H1 (cell line): ENCODE measurements around the gene DUSP7.

ENCODE experiments used
- ATF3 ChIP-seq: IDR thresholded peaks from 2 replicates; pipeline ENCODE4 v1.6.1; 2011; ENCODE audit warnings: low read depth, mild to moderate bottlenecking, low read length; ENCODE audit not compliant: insufficient read depth
- EZH2 ChIP-seq: fragments of 200-600 bp; sonication (generic); IDR thresholded peaks from 2 replicates; pipeline ENCODE4 v1.7.1; 2012; ENCODE audit warnings: low read depth, mild to moderate bottlenecking, moderate library complexity, low read length, inconsistent platforms; ENCODE audit not compliant: severe bottlenecking
- HDAC2 ChIP-seq, 2 experiments: fragments of 300-600 bp in 1 of 2; sonication (generic) in 1 of 2; IDR thresholded peaks; 2 replicates each; pipeline ENCODE4 v1.6.1; 2011 to 2012; ENCODE audit warnings: low read depth in 2 of 2, low read length in 2 of 2, mild to moderate bottlenecking in 2 of 2, moderate library complexity in 2 of 2, borderline replicate concordance in 1 of 2, inconsistent platforms in 1 of 2
- JUN ChIP-seq: IDR thresholded peaks from 2 replicates; pipeline ENCODE4 v1.6.1; 2011; ENCODE audit warnings: low read depth, mild to moderate bottlenecking, improper control_type of control experiment, low read length
- JUND ChIP-seq: IDR thresholded peaks from 2 replicates; pipeline ENCODE4 v1.6.1; 2011; ENCODE audit warnings: mild to moderate bottlenecking, improper control_type of control experiment, low read length
- NRF1 ChIP-seq: IDR thresholded peaks from 2 replicates; pipeline ENCODE4 v1.6.1; 2011; ENCODE audit warnings: mild to moderate bottlenecking, low read depth, low read length, improper control_type of control experiment
- POLR2A ChIP-seq, 2 experiments: IDR thresholded peaks; 1 replicate in 1 of 2; 2 replicates in 1 of 2; pipeline ENCODE4 v1.6.1; 2011; ENCODE audit warnings: low read depth in 2 of 2, low read length in 2 of 2, mild to moderate bottlenecking in 2 of 2; ENCODE audit errors: control extremely low read depth in 1 of 2
- POLR2AphosphoS5 ChIP-seq: IDR thresholded peaks from 2 replicates; pipeline ENCODE4 v1.6.1; 2011; ENCODE audit warnings: low read depth, low read length
- TAF1 ChIP-seq: IDR thresholded peaks from 2 replicates; pipeline ENCODE4 v1.6.1; 2011; ENCODE audit warnings: mild to moderate bottlenecking, low read depth, low read length
- TF ChIP-seq, protein P1 (sequence below), 3 experiments: IDR thresholded peaks; 1 replicate in 2 of 3; 2 replicates in 1 of 3; pipeline versions ENCODE4 v1.5.1 to v1.6.1; 2011; ENCODE audit warnings: low read length in 3 of 3, mild to moderate bottlenecking in 3 of 3, inconsistent platforms in 2 of 3, low read depth in 1 of 3, moderate library complexity in 1 of 3; ENCODE audit not compliant: insufficient read depth in 1 of 3; ENCODE audit errors: control extremely low read depth in 1 of 3
- TF ChIP-seq, protein P2 (sequence below): IDR thresholded peaks from 2 replicates; pipeline ENCODE4 v1.6.1; 2012; ENCODE audit warnings: inconsistent platforms

- TF ChIP-seq EZH2 (no peak), JUN (no peak), POLR2A (IDR thresholded peaks at IDR 0.05; ENCODE audit: control extremely low read depth in 1 of 2, low read depth in 2 of 2, low read length in 2 of 2) (no peak), TAF1 (no peak), NRF1 (no peak), ATF3 (no peak), JUND (no peak), POLR2AphosphoS5 (no peak), HDAC2 (IDR thresholded peaks at IDR 0.05; ENCODE audit: borderline replicate concordance in 1 of 2, low read depth in 2 of 2, low read length in 2 of 2) (no peak)
- TF ChIP-seq, protein P1, sequence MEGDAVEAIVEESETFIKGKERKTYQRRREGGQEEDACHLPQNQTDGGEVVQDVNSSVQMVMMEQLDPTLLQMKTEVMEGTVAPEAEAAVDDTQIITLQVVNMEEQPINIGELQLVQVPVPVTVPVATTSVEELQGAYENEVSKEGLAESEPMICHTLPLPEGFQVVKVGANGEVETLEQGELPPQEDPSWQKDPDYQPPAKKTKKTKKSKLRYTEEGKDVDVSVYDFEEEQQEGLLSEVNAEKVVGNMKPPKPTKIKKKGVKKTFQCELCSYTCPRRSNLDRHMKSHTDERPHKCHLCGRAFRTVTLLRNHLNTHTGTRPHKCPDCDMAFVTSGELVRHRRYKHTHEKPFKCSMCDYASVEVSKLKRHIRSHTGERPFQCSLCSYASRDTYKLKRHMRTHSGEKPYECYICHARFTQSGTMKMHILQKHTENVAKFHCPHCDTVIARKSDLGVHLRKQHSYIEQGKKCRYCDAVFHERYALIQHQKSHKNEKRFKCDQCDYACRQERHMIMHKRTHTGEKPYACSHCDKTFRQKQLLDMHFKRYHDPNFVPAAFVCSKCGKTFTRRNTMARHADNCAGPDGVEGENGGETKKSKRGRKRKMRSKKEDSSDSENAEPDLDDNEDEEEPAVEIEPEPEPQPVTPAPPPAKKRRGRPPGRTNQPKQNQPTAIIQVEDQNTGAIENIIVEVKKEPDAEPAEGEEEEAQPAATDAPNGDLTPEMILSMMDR (IDR thresholded peaks at IDR 0.05; ENCODE audit: control extremely low read depth in 1 of 3, insufficient read depth in 1 of 3, low read depth in 1 of 3, low read length in 3 of 3), result no peak
- TF ChIP-seq, protein P2, sequence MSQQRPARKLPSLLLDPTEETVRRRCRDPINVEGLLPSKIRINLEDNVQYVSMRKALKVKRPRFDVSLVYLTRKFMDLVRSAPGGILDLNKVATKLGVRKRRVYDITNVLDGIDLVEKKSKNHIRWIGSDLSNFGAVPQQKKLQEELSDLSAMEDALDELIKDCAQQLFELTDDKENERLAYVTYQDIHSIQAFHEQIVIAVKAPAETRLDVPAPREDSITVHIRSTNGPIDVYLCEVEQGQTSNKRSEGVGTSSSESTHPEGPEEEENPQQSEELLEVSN, result no peak
Observed at GRCh38 chr3:52077925-52078324, 21.6 kb upstream of the DUSP7 start.
